ENCODE results near the gene UGT1A10. TPM values are rescaled to one million over a fixed set of nuclear protein-coding genes. Genes with fewer than 3 reads are reported as not detected.

Gene UGT1A10
- total RNA-seq, 1 donor = not detected

DNA sequence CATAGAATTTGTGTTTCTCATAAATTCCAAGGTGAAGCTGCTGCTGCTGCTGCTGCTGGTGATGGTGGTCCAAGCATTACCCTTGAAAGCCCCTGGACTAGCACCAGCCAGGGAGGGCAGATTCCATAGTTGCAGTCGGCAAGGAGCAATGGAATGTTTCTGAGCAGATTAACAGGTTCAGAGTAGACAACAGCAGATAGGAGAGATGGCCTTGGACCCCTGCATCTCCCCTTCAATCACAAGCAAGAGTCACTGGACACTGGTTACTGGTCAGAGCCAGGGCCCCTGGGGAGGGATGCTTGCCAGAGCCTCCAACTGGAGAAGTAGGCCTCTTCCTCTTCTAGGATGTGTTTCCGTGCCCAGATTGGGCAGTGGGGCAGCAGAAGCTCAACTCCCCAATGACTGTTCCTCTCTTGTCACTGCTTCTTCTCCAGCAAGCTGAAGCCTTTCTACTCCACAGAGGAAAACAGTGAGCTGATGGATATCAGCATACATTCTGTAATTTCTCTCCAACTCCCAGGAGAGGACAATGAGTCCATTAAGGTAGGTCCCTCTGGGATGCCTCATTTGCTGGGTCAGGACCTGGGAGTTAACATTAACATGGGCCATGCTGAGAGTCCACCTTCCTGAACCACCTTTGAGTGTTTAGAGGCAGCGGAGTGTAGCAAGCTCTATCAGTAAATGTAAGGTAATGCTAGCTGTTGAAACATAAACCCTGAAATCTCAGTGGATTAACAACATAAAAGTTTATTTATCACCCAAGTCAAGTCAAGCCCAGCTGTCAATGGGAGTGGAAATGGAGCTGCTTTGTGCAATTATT, 177.2 kb downstream of the UGT1A10 start:
- H3K27me3 ChIP-seq (ENCODE audit: insufficient read depth, low read length) = peaks cover 24% of the 10 kb centered on the region
- H3K27ac ChIP-seq (ENCODE audit: low read depth, low read length) = no peak overlapping the region
- no peaks in the 10 kb centered on the region for H4K20me1 ChIP-seq (ENCODE audit: insufficient read depth, low read length)
- H3K4me1 ChIP-seq (ENCODE audit: insufficient read depth, low read length) = no peaks in the 10 kb centered on the region
- H3K9me3 ChIP-seq (ENCODE audit: low read depth, low read length) = no peaks in the 10 kb centered on the region
- no peak overlapping the region for H3K4me3 ChIP-seq (ENCODE audit: insufficient read depth, low read length)
- no peak overlapping the region for H2AFZ ChIP-seq (ENCODE audit: low read length)
- H3K79me2 ChIP-seq (ENCODE audit: insufficient read depth, low read length) = no peaks in the 10 kb centered on the region
- H3K4me2 ChIP-seq (ENCODE audit: insufficient read depth, low read length) = no peak overlapping the region
- DNase-seq (ENCODE audit: insufficient read length, low spot score, missing footprints) = peak; percentile 18
- TF ChIP-seq, protein P1, sequence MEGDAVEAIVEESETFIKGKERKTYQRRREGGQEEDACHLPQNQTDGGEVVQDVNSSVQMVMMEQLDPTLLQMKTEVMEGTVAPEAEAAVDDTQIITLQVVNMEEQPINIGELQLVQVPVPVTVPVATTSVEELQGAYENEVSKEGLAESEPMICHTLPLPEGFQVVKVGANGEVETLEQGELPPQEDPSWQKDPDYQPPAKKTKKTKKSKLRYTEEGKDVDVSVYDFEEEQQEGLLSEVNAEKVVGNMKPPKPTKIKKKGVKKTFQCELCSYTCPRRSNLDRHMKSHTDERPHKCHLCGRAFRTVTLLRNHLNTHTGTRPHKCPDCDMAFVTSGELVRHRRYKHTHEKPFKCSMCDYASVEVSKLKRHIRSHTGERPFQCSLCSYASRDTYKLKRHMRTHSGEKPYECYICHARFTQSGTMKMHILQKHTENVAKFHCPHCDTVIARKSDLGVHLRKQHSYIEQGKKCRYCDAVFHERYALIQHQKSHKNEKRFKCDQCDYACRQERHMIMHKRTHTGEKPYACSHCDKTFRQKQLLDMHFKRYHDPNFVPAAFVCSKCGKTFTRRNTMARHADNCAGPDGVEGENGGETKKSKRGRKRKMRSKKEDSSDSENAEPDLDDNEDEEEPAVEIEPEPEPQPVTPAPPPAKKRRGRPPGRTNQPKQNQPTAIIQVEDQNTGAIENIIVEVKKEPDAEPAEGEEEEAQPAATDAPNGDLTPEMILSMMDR (IDR thresholded peaks at IDR 0.05; ENCODE audit: extremely low read depth, low read depth, low read length) = no peak
- no peaks in the 10 kb centered on the region for H3K36me3 ChIP-seq (ENCODE audit: insufficient read depth, low read length)

DNA sequence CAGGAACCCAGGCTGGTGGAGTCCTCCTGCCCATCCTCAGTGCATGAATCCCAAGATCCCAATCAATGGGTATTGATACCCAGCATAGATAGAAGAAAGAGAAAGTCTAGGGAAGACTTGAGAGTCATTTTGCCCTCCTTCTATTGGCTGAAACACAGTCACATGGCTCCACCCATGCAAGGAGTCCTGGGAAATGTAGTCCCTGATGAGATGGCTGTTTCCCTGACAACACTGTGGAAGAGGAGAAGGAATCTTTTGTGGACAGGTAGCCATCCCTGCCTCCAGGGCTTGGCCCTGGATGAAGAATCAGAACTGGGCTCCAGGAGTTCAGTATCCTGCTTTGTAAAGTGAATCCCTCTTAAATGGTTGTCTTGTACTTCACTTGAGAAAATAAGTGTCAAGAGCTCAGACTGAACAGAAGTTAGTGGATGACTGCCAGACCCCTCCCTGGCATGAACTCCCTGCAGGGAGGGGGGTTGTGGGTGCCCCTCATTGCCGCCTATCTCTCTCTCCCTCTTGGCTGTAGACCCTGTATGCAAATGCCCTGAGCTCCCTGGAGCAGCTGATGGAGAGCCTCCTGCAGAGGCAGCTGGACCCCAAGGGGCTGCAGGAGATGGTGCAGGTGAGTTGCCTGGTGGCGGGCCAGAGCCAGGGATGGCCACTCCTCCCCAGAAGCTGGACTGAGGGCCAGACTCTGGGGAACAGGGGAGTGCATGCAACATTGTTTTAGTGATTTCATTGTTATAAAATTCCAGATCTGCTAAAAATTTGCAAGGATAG, 178.0 kb downstream of the UGT1A10 start:
- no peaks in the 10 kb centered on the region for H3K4me1 ChIP-seq (ENCODE audit: insufficient read depth, low read length)
- H3K79me2 ChIP-seq (ENCODE audit: insufficient read depth, low read length) = no peaks in the 10 kb centered on the region
- TF ChIP-seq, protein P1 (IDR thresholded peaks at IDR 0.05; ENCODE audit: extremely low read depth, low read depth, low read length) = no peak
- no peaks in the 10 kb centered on the region for H3K36me3 ChIP-seq (ENCODE audit: insufficient read depth, low read length)
- H3K9me3 ChIP-seq (ENCODE audit: low read depth, low read length) = no peaks in the 10 kb centered on the region
- peaks cover 16% of the 10 kb centered on the region for H3K27me3 ChIP-seq (ENCODE audit: insufficient read depth, low read length)
- no peak overlapping the region for H3K27ac ChIP-seq (ENCODE audit: low read depth, low read length)
- no peak overlapping the region for H3K4me3 ChIP-seq (ENCODE audit: insufficient read depth, low read length)
- DNase-seq (ENCODE audit: insufficient read length, low spot score, missing footprints) = peak; percentile 75
- no peak overlapping the region for H3K4me2 ChIP-seq (ENCODE audit: insufficient read depth, low read length)
- no peaks in the 10 kb centered on the region for H4K20me1 ChIP-seq (ENCODE audit: insufficient read depth, low read length)
- no peak overlapping the region for H2AFZ ChIP-seq (ENCODE audit: low read length)

DNA sequence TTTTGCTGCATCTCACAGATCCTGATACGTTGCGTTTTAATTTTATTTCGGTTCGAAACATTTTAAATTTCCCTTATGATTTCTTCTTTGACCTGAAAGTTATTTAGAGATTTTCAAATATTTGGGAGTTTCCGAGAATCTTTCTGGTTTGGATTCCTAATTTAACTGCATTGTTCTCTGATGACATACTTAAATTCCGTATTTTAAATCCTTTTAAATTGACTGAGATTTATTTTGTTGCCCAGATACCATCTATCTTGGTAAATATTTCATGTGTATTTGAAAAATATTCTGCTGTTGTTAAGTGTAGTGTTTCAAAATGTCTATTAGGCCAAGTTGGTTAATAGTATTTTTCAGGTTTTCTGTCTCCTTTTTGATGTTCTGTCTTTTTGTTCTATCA, 179.6 kb downstream of the UGT1A10 start:
- Histone ChIP-seq H3K79me2 (ENCODE audit: insufficient read depth, low read length) (no peaks in the 10 kb centered on the region), H3K27ac (ENCODE audit: low read depth, low read length) (no peak overlapping the region)
- no peak for DNase-seq (ENCODE audit: insufficient read length, low spot score, missing footprints)

More for the DNA sequence above, 179.6 kb downstream of the UGT1A10 start:
- Histone ChIP-seq H3K4me3 (ENCODE audit: insufficient read depth, low read length) (no peak overlapping the region), H3K4me1 (ENCODE audit: insufficient read depth, low read length) (no peaks in the 10 kb centered on the region), H3K36me3 (ENCODE audit: insufficient read depth, low read length) (no peaks in the 10 kb centered on the region), H2AFZ (ENCODE audit: low read length) (no peak overlapping the region), H3K27me3 (ENCODE audit: insufficient read depth, low read length) (peaks cover 9% of the 10 kb centered on the region), H3K9me3 (ENCODE audit: low read depth, low read length) (no peaks in the 10 kb centered on the region), H3K4me2 (ENCODE audit: insufficient read depth, low read length) (no peak overlapping the region), H4K20me1 (ENCODE audit: insufficient read depth, low read length) (no peaks in the 10 kb centered on the region)
- TF ChIP-seq, protein P1 (IDR thresholded peaks at IDR 0.05; ENCODE audit: extremely low read depth, low read depth, low read length) = no peak

All from osteoblast (primary cell).